Chondrocyte (in vitro differentiated cells): ENCODE measurements around the gene ZNF3. TPM values are rescaled to one million over a fixed set of nuclear protein-coding genes. Genes with fewer than 3 reads are reported as not detected.

Source experiments
- DNase-seq: peaks from one replicate; pipeline ENCODE4 v3.0.0; 2021; ENCODE audit warnings: mixed read lengths, low spot score
- H3K27ac Mint-ChIP-seq: one replicate; pipeline ENCODE4 v1.8.0; 2021; ENCODE audit warnings: mild to moderate bottlenecking, moderate library complexity, mixed read lengths; ENCODE audit not compliant: unreplicated experiment
- H3K27me3 Mint-ChIP-seq: 2 replicates; pipeline ENCODE4 v1.8.0; 2021; ENCODE audit warnings: low read depth, mixed read lengths
- H3K36me3 Mint-ChIP-seq: 2 replicates; pipeline ENCODE4 v1.8.0; 2021; ENCODE audit warnings: low read depth, mixed read lengths
- H3K4me1 Mint-ChIP-seq: 2 replicates; pipeline ENCODE4 v1.8.0; 2021; ENCODE audit warnings: low read depth, mild to moderate bottlenecking, mixed read lengths
- H3K4me3 Mint-ChIP-seq: one replicate; pipeline ENCODE4 v1.8.0; 2021; ENCODE audit warnings: mild to moderate bottlenecking, moderate library complexity, mixed read lengths; ENCODE audit not compliant: unreplicated experiment
- H3K9me3 Mint-ChIP-seq: 2 replicates; pipeline ENCODE4 v1.8.0; 2021; ENCODE audit warnings: low read depth, mixed read lengths
- CTCF ChIP-seq: fragments of 200-600 bp; sonication (generic); IDR thresholded peaks from 2 replicates; pipeline ENCODE4 v1.5.0; 2021; ENCODE audit warnings: antibody characterized with exemption, mild to moderate bottlenecking, moderate library complexity
- total RNA-seq: library from RNA; stranded (reverse); gene quantifications from 3 replicates; pipeline ENCODE4 v1.2.1, GENCODE V29; 2021

The ZNF3 gene
- total RNA-seq, 1 donor from 2014 or later, result 22.1 TPM

- peak overlapping the region; percentile 5 for H3K27ac Mint-ChIP-seq
- H3K4me3 Mint-ChIP-seq, result no peak overlapping the region
- no peaks in the 10 kb centered on the region for H3K9me3 Mint-ChIP-seq
- no peak for DNase-seq
- peaks cover 31% of the 10 kb centered on the region for H3K4me1 Mint-ChIP-seq
- no peak for TF ChIP-seq CTCF
- H3K27me3 Mint-ChIP-seq, result no peaks in the 10 kb centered on the region
- peaks cover 34% of the 10 kb centered on the region for H3K36me3 Mint-ChIP-seq
These were observed 9.2 kb upstream of the ZNF3 start for GRCh38 chr7:100090527-100091410.

GRCh38 chr7:100089458-100090196 is 8.1 kb upstream of the ZNF3 start:
- no peak for TF ChIP-seq CTCF
- peak overlapping the region; percentile 83 for H3K27ac Mint-ChIP-seq
- no peaks in the 10 kb centered on the region for H3K27me3 Mint-ChIP-seq
- no peaks in the 10 kb centered on the region for H3K9me3 Mint-ChIP-seq
- no peak for DNase-seq
- peak overlapping the region; percentile 92 for H3K4me3 Mint-ChIP-seq
- peaks cover 31% of the 10 kb centered on the region for H3K4me1 Mint-ChIP-seq
- peaks cover 27% of the 10 kb centered on the region for H3K36me3 Mint-ChIP-seq

GRCh38 chr7:100088621-100089457 is 7.3 kb upstream of the ZNF3 start, which contains the start of gene COPS6:
Gene COPS6, plus strand, starts transcription at chr7:100088969. Its CDS starts 22 bp downstream, at chr7:100088991.
- H3K4me1 Mint-ChIP-seq, result peaks cover 31% of the 10 kb centered on the region
- TF ChIP-seq CTCF, result no peak
- H3K4me3 Mint-ChIP-seq, result peak within 1 kb of the TSS; percentile 92
- no peak for DNase-seq
- H3K27me3 Mint-ChIP-seq, result no peaks in the 10 kb centered on the region
- peaks cover 27% of the 10 kb centered on the region for H3K36me3 Mint-ChIP-seq
- peak within 1 kb of the TSS; percentile 83 for H3K27ac Mint-ChIP-seq
- H3K9me3 Mint-ChIP-seq, result no peaks in the 10 kb centered on the region

- Mint-ChIP-seq H3K36me3 (peaks cover 23% of the 10 kb centered on the region), H3K4me1 (peaks cover 31% of the 10 kb centered on the region), H3K27me3 (no peaks in the 10 kb centered on the region), H3K9me3 (no peaks in the 10 kb centered on the region), H3K27ac (peak overlapping the region; percentile 83), H3K4me3 (peak overlapping the region; percentile 92)
- TF ChIP-seq CTCF, result no peak
- DNase-seq, result no peak
These were observed 6.6 kb upstream of the ZNF3 start for GRCh38 chr7:100088095-100088620.
